HG03460 (cell line): ENCODE measurements around the gene PHF21B.
"Not testable (repeated sequence)": the region's sequence is repeated elsewhere in the genome, so short reads cannot be mapped to it uniquely, and the experiment has no call there.

Source experiments
- ATAC-seq: cut with Tn5 transposase; IDR thresholded peaks from one replicate; pipeline ENCODE4 v1.9.1; 2021; ENCODE audit not compliant: unreplicated experiment

The PHF21B gene

GRCh38 chr22:44880610-44881290, 129.1 kb downstream of the PHF21B start:
- no peak for ATAC-seq

DNA sequence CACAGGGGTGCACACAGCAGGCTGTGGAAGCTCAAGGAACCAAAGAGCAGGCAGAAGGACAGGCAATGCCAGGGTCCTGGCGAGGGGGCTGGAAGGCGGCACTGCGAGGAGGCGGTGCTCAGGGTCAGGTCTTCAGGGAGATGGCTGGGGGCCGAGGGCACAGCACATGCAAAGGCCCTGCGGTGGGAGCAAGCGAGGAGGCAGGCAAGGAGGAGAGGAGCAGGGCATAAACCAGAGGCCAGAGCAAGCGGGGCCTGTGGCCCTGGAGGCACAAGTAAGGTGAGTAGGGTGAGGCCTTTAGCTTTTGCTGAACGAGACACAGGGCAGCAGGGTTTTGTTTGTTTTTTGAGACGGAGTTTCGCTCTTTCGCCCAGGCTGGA, 130.5 kb downstream of the PHF21B start:
- ATAC-seq: no peak

GRCh38 chr22:44878483-44879300, 131.1 kb downstream of the PHF21B start:
- ATAC-seq: no peak

DNA sequence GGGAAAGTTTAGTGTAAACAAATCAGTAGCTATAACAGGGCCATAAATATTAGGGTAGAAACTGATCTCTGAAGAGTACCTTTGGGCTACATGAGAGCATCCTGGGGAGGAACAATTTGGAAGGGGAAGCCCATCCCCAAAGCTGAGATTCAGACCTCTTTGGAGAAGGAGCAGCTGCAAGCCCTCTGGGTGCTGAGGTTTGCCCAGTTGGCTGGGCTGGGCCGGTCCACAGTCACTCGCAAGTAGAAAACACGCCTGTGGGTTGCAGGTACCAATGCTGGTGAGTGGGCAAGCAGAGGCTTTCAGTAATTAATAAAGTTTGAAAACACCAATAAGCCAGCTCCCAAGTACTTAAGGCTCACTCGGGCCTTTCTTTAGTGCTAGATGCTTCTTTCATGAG, 132.9 kb downstream of the PHF21B start:
- ATAC-seq: no peak

- no peak for ATAC-seq
These were observed 138.0 kb downstream of the PHF21B start for GRCh38 chr22:44871782-44872181.

GRCh38 chr22:44870021-44870420, 139.8 kb downstream of the PHF21B start:
- ATAC-seq: no peak

- no peak for ATAC-seq
These were observed 140.6 kb downstream of the PHF21B start for GRCh38 chr22:44869196-44869595.

- no peak for ATAC-seq
These were observed 144.4 kb downstream of the PHF21B start for GRCh38 chr22:44865193-44866057.

DNA sequence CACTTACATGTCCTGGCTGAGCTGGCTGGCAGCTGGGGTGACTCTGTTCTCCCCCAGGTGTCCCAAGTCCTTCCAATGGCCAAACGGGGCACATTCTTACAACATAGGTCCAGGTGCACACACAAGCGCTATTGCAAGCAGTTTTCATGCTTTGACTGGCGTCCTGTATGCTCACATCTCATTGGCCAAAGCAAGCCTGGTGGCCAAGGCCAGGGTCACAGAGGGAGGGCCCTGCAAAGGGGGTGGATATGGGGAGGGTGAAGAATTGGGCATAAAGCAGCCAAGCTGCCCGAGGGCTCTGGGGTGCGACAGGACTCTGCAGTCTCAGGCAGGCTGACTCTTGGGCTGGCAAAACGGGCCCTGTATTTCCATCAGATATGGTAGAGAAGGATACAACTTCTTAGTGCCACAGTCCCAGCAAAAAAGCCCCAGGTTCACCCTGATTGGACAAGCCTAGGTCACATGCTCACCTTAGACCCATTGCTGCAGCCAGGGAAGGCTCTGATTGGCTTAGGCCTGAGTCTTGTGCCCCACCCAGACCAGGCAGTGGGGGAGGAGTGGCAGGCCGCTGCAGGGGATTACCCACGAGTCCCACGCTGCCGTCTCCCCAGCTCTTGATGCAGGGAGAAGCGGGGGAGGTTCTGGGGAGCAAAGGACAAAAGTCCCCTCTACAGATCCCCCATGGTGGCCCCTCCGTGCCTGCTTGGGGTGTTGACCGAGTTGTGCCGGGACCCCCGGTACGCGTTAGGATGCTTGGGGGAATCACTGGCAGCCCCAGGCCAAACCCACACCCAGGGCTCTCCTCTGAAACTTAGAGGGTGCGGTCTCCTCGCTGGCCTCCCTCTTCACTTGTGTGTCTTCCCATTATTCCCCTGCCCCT, 146.6 kb downstream of the PHF21B start:
- no peak for ATAC-seq

DNA sequence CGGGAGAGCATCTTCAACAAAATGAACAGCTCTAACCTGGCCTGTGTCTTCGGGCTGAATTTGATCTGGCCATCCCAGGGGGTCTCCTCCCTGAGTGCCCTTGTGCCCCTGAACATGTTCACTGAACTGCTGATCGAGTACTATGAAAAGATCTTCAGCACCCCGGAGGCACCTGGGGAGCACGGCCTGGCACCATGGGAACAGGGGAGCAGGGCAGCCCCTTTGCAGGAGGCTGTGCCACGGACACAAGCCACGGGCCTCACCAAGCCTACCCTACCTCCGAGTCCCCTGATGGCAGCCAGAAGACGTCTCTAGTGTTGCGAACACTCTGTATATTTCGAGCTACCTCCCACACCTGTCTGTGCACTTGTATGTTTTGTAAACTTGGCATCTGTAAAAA, 147.5 kb downstream of the PHF21B start:
- no peak for ATAC-seq

GRCh38 chr22:44861245-44861644, 148.6 kb downstream of the PHF21B start:
- no peak for ATAC-seq

GRCh38 chr22:44860311-44860710, 149.5 kb downstream of the PHF21B start:
- no peak for ATAC-seq

DNA sequence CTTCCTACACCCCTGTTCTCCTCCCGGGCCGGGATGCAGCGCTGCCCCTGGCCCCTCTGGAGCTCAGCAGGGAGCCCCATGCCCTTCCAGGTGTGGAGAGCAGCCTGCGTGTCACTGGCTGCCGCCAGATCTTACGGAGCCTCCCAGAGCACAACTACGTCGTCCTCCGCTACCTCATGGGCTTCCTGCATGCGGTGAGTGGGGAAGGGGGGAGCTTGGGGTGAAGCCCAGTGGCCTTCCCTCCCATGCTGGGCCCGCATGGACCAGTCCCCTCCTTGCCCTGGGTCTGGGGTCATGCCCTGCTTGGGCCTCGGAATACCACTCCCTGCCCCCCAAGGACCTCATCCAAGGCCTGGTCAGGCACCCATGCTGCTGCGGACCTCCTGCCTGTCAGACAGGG, 150.2 kb downstream of the PHF21B start:
- no peak for ATAC-seq

DNA sequence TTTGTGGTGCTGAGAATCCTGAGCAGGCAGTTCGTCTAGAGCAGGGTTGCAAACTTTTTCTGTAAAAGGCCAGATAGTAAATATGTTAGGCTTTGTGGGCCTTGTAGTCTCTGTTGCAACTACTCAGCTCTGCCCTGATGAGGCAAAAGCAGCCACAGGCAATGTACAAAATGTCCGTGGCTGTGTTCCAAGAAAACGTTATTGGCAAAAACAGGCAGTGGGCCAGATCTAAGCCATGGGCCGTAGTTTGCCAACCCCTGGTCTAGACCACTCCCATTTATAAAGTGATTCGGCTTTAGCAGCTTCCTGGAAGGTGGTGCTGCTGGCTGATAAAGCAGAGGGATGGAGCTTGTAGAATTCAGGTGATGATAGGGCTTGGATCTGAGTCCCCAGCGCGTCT, 151.0 kb downstream of the PHF21B start:
- not testable (repeated sequence) for ATAC-seq

DNA sequence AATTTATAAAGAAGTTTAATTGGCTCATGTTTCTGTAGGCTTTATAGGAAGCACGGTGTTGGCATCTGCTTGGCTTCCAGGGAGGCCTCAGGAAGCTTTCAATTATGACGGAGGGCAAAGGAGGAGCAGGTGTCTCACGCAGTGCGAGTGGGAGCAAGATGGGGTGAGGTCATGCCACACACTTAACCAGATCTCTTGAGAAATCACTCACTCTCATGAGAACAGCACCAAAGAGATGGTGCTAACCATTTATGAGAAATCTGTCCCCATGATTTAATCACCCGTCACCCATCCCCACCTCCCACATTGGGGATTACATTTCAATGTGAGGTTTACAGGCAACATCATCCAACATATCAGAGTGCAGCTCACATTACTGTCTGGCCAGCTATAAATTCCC, 153.9 kb downstream of the PHF21B start:
- no peak for ATAC-seq

DNA sequence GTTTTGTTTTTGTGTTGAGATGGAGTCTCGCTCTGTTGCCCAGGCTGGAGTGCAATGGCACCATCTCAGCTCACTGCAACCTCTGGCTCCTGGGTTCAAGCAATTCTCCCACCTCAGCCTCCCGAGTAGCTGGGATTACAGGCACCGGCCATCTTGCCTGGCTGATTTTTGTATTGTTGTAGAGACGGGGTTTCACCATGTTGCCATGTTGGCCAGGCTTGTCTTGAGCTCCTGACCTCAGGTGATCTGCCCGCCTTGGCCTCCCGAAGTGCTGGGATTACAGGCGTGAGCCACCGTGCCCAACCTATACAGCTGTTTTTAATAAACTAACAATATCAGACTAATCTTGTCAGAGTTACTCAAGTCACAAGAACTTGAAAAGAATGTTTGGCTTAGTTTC, 155.2 kb downstream of the PHF21B start:
- not testable (repeated sequence) for ATAC-seq

- ATAC-seq: no peak
These were observed 158.9 kb downstream of the PHF21B start for GRCh38 chr22:44850946-44851345.

DNA sequence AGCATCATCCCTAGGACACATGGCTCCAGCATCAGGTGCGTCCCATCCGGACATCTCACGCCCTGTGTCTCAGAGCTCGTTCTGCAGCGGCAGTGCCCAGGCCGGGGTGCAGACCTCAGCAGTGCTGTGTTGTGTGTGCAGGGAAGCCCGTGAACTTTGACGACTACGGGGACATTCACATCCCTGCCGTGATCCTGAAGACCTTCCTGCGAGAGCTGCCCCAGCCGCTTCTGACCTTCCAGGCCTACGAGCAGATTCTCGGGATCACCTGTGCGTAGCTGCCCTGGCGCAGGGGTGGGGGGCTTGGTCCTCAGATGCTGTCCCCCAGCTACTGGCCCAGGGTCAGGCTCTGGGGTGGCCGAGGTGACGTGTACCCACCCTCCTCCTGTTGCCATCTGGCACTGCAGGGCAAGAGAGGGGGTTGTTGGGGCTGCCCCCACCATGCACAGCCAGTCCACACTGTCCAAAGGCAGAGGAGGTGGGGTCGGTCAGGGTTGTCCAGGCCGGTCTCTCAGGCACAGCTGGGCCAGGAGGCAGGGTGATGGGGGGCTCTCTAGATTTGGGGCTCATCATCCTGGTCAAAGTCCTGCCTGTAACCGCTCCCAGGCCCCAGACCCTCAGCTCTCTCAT, 160.9 kb downstream of the PHF21B start:
- ATAC-seq: no peak

GRCh38 chr22:44848296-44848741, 161.5 kb downstream of the PHF21B start:
- no peak for ATAC-seq

DNA sequence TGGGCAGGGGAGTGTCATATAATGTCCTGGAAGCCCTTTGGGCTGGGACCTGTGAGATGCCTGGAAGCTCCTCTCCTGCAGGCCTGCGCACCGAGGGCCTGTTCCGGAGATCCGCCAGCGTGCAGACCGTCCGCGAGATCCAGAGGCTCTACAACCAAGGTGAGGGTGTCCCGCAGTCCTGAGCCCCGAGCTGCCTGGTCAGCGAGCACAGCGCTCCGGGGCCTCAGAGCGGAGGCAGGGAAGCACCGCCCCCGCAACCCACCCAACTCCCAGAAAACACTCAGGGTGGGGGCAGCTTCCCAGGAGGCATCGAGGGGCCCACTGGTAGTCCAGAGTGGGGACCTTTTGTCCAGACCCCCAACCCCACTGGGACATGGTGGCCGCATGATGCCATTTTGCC, 161.9 kb downstream of the PHF21B start:
- ATAC-seq: no peak
